ENCODE data around the gene LPP.

DNA sequence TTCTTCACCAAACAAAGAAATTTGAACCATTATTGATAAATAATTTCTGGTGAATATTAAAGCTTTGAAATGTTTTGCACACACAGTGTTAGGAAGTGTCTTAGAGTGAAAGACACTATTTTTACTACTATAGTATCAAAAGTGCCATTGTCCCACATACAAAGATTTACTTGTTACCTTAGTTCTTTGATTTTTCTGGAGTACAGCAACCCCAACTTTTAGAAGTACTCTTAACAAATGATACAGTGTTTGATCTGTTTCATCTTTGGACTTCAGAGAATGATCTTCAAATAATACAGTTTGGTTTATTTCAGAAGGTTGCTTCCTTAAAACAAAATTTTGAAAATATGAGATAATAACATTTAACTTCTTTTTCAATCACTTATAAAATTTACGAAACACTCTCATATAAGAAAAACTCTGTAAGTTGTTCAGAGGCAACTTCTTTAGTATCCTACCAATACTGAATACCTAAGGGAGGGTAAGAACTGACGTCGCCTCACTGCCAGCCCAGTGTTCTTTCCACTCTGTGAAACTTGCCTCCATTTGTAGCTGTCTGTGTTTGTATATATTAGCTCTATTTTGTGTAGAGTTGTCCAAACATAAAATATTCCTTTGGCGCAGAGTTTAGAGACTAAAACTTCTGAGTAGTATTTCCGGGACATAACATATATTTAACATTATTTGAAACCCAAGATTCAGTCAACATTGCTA is 464.2 kb downstream of the LPP start:
- TF ChIP-seq EP300 (IDR thresholded peaks at IDR 0.05) (no peak), POLR2A (IDR thresholded peaks at IDR 0.05) (no peak)
- TF ChIP-seq, protein P1, sequence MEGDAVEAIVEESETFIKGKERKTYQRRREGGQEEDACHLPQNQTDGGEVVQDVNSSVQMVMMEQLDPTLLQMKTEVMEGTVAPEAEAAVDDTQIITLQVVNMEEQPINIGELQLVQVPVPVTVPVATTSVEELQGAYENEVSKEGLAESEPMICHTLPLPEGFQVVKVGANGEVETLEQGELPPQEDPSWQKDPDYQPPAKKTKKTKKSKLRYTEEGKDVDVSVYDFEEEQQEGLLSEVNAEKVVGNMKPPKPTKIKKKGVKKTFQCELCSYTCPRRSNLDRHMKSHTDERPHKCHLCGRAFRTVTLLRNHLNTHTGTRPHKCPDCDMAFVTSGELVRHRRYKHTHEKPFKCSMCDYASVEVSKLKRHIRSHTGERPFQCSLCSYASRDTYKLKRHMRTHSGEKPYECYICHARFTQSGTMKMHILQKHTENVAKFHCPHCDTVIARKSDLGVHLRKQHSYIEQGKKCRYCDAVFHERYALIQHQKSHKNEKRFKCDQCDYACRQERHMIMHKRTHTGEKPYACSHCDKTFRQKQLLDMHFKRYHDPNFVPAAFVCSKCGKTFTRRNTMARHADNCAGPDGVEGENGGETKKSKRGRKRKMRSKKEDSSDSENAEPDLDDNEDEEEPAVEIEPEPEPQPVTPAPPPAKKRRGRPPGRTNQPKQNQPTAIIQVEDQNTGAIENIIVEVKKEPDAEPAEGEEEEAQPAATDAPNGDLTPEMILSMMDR (IDR thresholded peaks at IDR 0.05) = no peak
